ENCODE results near the gene PI4KA. TPM values are rescaled to one million over a fixed set of nuclear protein-coding genes. Genes with fewer than 3 reads are reported as not detected.

The PI4KA gene
- total and polyA plus RNA-seq, 10 donors: 29.8 to 143 (median 108) TPM

DNA sequence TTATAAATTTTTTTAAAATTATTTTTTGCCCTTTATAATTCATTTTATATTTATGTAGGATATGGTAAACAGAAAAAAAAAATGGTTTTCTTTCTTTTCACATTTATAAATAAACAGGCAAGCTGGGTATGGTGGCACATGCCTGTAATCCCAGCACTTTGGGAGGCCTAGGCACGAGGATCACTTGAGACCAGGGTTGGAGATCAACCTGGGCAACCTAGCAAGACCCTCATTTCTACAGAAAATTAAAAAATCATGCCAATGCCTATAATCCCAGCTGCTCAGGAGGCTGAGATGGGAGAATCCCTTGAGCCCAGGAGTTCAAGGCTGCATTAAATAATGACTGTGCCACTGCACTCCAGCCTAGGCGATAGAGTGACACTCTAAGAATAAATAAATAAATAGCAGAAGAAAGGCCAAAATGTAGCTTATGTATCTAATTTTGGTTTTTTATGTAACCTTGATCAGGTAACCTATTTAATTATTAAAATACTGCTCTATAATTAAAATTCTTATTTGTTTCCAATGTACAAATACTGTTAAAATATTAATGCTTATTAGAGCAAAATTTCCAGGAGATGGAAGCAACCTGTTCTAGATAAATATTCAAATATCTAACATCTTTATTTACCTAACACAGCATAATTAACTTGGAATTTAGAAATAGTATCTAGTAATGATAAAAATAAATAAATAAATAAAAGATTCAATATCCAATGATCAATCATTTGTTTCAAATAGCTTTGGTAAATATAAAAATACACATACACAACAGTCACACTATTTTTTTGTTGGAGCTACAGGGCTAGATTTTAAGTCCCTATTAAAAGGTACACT lies 21.4 kb downstream of the PI4KA start:
- TF ChIP-seq, protein P1, sequence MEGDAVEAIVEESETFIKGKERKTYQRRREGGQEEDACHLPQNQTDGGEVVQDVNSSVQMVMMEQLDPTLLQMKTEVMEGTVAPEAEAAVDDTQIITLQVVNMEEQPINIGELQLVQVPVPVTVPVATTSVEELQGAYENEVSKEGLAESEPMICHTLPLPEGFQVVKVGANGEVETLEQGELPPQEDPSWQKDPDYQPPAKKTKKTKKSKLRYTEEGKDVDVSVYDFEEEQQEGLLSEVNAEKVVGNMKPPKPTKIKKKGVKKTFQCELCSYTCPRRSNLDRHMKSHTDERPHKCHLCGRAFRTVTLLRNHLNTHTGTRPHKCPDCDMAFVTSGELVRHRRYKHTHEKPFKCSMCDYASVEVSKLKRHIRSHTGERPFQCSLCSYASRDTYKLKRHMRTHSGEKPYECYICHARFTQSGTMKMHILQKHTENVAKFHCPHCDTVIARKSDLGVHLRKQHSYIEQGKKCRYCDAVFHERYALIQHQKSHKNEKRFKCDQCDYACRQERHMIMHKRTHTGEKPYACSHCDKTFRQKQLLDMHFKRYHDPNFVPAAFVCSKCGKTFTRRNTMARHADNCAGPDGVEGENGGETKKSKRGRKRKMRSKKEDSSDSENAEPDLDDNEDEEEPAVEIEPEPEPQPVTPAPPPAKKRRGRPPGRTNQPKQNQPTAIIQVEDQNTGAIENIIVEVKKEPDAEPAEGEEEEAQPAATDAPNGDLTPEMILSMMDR (IDR thresholded peaks at IDR 0.05 in 8 of 11, conservative IDR thresholded peaks at IDR 0.05 in 3 of 11): no peak
- Histone ChIP-seq H3K4me1 (peaks cover 15 to 47% (median 24%) of the 10 kb centered on the region in 6 donors), H3K27me3 (replicated peaks in 1 of 7) (no peaks in the 10 kb centered on the region), H3K9me3 (no peaks in the 10 kb centered on the region), H3K27ac (no peak overlapping the region), H3K36me3 (peaks cover 0 to 35% (median 26%) of the 10 kb centered on the region in 6 donors), H3K4me3 (no peak overlapping the region)
- no peak for DNase-seq
- intact Hi-C loops (cut with DNase I; ENCODE audit: low total_unique reads): no loop called here
- 88 to 95% (median 93%) methylated on average over 2 of the region's 2 CpGs for WGBS, 5 donors

DNA sequence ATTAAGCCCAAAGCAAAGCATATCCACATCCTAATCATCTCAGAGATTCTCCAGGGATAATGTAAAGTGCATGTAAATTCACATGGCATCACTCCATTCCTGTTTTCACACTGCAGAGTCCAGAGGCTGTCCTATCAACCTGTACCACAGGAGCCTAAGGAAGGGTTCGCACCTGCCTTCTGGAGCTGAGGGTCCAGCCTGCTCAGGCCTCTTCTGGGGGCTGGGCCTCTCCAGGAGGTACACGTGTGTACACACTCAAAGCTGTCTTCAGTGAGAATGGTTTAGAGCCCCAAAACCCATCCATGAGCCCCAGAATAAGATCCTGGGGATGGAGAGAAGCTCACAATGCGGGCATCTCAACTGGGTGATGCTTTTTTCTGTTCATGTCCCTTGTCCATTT lies 23.9 kb downstream of the PI4KA start:
- Histone ChIP-seq H3K27ac (no peak overlapping the region), H3K4me3 (no peak overlapping the region), H3K4me1 (peaks cover 4 to 22% (median 10%) of the 10 kb centered on the region in 6 donors), H3K27me3 (replicated peaks in 1 of 7) (no peaks in the 10 kb centered on the region), H3K36me3 (peaks cover 0 to 60% (median 48%) of the 10 kb centered on the region in 6 donors), H3K9me3 (no peaks in the 10 kb centered on the region)
- TF ChIP-seq POLR2A (IDR thresholded peaks at IDR 0.05): no peak
- TF ChIP-seq, protein P1 (IDR thresholded peaks at IDR 0.05 in 8 of 11, conservative IDR thresholded peaks at IDR 0.05 in 3 of 11): no peak
- TF ChIP-seq POLR2AphosphoS5 (IDR thresholded peaks at IDR 0.05): no peak
- intact Hi-C loops (cut with DNase I; ENCODE audit: low total_unique reads): no loop called here
- DNase-seq: no peak
- WGBS, 5 donors: 92 to 100% (median 100%) methylated on average over 3 of the region's 3 CpGs

DNA sequence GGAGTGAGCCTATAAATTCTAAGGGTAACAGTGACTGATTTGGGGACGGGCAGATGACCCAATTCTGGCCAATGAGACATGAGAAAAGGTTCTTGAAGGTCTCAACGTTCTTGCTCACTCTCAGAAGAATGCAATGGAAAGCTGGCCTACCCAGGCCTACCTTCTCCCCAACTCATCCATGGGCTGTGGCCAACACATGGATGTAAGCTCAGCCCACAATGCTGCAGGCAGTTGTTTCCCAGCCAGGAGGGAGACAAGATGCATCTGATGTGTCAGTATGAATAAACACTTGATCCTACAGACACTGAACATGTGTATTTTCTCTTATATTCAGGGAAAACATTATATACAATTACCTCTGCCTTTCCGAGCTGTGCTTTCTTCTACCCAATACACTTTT lies 24.4 kb downstream of the PI4KA start:
- TF ChIP-seq POLR2A (IDR thresholded peaks at IDR 0.05): no peak
- TF ChIP-seq POLR2AphosphoS5 (IDR thresholded peaks at IDR 0.05): no peak
- TF ChIP-seq, protein P1 (IDR thresholded peaks at IDR 0.05 in 8 of 11, conservative IDR thresholded peaks at IDR 0.05 in 3 of 11): no peak
- Histone ChIP-seq H3K27me3 (replicated peaks in 1 of 7) (no peaks in the 10 kb centered on the region), H3K4me3 (no peak overlapping the region), H3K36me3 (peaks cover 0 to 65% (median 51%) of the 10 kb centered on the region in 6 donors), H3K27ac (no peak overlapping the region), H3K9me3 (no peaks in the 10 kb centered on the region), H3K4me1 (peaks cover 4 to 19% (median 10%) of the 10 kb centered on the region in 6 donors)
- no peak for DNase-seq
- intact Hi-C loops (cut with DNase I; ENCODE audit: low total_unique reads): no loop called here
- 88 to 98% (median 95%) methylated on average over 3 of the region's 3 CpGs for WGBS, 5 donors

DNA sequence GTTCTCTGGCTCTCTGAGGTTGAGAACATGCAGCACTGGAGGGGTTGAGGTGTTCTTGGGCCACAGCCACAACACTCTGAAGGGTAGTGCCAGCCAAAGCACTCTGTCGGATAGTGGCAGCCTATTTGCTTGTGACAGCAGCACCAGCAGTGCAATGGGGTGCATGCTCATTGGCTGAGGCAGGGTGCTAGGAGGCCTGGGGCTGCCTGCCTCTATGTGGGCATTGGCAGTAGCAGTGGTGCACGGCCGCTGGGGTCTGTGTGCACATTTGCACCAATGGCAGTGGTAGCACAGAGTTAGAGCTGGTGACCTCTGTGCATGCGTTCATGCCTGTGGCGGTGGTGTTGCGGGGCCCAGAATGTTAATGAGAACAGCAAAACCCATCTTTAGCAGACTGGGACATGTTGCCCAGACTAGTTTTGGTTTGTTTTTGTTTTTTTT lies 25.4 kb downstream of the PI4KA start:
- intact Hi-C loops (cut with DNase I; ENCODE audit: low total_unique reads): no loop called here
- Histone ChIP-seq H3K36me3 (peaks cover 0 to 71% (median 57%) of the 10 kb centered on the region in 6 donors), H3K4me3 (no peak overlapping the region), H3K27me3 (replicated peaks in 1 of 7) (no peaks in the 10 kb centered on the region), H3K9me3 (no peaks in the 10 kb centered on the region), H3K27ac (no peak overlapping the region), H3K4me1 (peaks cover 4 to 19% (median 10%) of the 10 kb centered on the region in 6 donors)
- 97 to 100% (median 99%) methylated on average over 5 to 6 of the region's 6 CpGs for WGBS, 5 donors
- DNase-seq: no peak
- TF ChIP-seq POLR2AphosphoS5 (IDR thresholded peaks at IDR 0.05): peak in 1 of 3 donors; percentile 50
- TF ChIP-seq, protein P1 (IDR thresholded peaks at IDR 0.05 in 8 of 11, conservative IDR thresholded peaks at IDR 0.05 in 3 of 11): no peak

Measured in spleen (tissue), 11 donors.